Breast epithelium (tissue), 3 donors: ENCODE data around the gene MBD1.

ENCODE experiments used
- POLR2A ChIP-seq: fragments of 450-650 bp; IDR thresholded peaks from one replicate; pipeline ENCODE4 v1.6.1; 2016; ENCODE audit warnings: antibody characterized with exemption, mild to moderate bottlenecking, moderate library complexity
- POLR2AphosphoS5 ChIP-seq, 3 donors: sonication (generic); formaldehyde crosslinking; IDR thresholded peaks; one replicate each; pipeline ENCODE4 v1.6.1; 2017; ENCODE audit warnings: antibody characterized with exemption in 3 of 3
- TF ChIP-seq, protein P1 (sequence below), 3 donors: fragments of 450-650 bp; IDR thresholded peaks; one replicate each; pipeline ENCODE4 v1.5.1; 2016 to 2017; ENCODE audit warnings: antibody characterized with exemption in 3 of 3, mild to moderate bottlenecking in 3 of 3, moderate library complexity in 3 of 3

GRCh38 chr18:50279752-50280151 is 1.6 kb downstream of the MBD1 start:
- TF ChIP-seq, protein P1, sequence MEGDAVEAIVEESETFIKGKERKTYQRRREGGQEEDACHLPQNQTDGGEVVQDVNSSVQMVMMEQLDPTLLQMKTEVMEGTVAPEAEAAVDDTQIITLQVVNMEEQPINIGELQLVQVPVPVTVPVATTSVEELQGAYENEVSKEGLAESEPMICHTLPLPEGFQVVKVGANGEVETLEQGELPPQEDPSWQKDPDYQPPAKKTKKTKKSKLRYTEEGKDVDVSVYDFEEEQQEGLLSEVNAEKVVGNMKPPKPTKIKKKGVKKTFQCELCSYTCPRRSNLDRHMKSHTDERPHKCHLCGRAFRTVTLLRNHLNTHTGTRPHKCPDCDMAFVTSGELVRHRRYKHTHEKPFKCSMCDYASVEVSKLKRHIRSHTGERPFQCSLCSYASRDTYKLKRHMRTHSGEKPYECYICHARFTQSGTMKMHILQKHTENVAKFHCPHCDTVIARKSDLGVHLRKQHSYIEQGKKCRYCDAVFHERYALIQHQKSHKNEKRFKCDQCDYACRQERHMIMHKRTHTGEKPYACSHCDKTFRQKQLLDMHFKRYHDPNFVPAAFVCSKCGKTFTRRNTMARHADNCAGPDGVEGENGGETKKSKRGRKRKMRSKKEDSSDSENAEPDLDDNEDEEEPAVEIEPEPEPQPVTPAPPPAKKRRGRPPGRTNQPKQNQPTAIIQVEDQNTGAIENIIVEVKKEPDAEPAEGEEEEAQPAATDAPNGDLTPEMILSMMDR (IDR thresholded peaks at IDR 0.05), result no peak
- TF ChIP-seq POLR2AphosphoS5 (IDR thresholded peaks at IDR 0.05) (no peak), POLR2A (no peak)
